Endothelial cell of umbilical vein (primary cell): Measurements from ENCODE around the gene C11orf65. TPM values are rescaled to one million over a fixed set of nuclear protein-coding genes. Genes with fewer than 3 reads are reported as not detected.

Experiments used
- BruUV-seq: library from RNA; stranded (reverse); fragments of 400-500 nt; replicated peaks from 2 replicates; lab custom pipeline; 2021; lab: Mats Ljungman, UMichigan
- CTCF ChIA-PET: fragments of 300-600, 350-600 bp; sonication (Branson Sonifier 250); formaldehyde crosslinking; loops from one replicate; lab custom pipeline; 2021; ENCODE audit warnings: antibody characterized with exemption, inconsistent platforms; lab: Charles Lee
- POLR2A ChIA-PET: fragments of 300-600, 350-600 bp; sonication (Branson Sonifier 250); formaldehyde crosslinking; loops from one replicate; lab custom pipeline; 2021; ENCODE audit warnings: antibody characterized with exemption, inconsistent platforms; lab: Charles Lee
- DNase-seq: peaks from one replicate; pipeline ENCODE4 v3.0.0-alpha.2; 2011; ENCODE audit warnings: low read depth, low spot score
- FAIRE-seq: peaks from 2 replicates; lab custom pipeline; 2011; peaks lifted over from hg19 to GRCh38; lab: Jason Lieb, UNC
- H2AFZ ChIP-seq: 2 replicates; pipeline ENCODE4 v1.6.0; 2012; ENCODE audit warnings: low read depth, low read length, control low read depth, inconsistent platforms
- H3K27ac ChIP-seq: 2 replicates; pipeline ENCODE4 v1.5.1; 2011; ENCODE audit warnings: low read depth, mild to moderate bottlenecking, control low read depth, low read length, moderate library complexity; ENCODE audit not compliant: insufficient read depth
- H3K27me3 ChIP-seq, 2 experiments: 2 replicates each; pipeline versions ENCODE4 v1.6.0 to v1.6.1; 2011; ENCODE audit warnings: low read length in 2 of 2, mixed read lengths in 1 of 2; ENCODE audit not compliant: control insufficient read depth in 2 of 2, insufficient read depth in 2 of 2
- H3K36me3 ChIP-seq, 2 experiments: 2 replicates in 1 of 2; 3 replicates in 1 of 2; pipeline ENCODE4 v1.5.1; 2011; ENCODE audit warnings: low read length in 2 of 2, mild to moderate bottlenecking in 1 of 2, moderate library complexity in 1 of 2; ENCODE audit not compliant: control insufficient read depth in 2 of 2, insufficient read depth in 2 of 2; ENCODE audit errors: extremely low read depth in 1 of 2
- H3K4me1 ChIP-seq: 3 replicates; pipeline ENCODE4 v1.5.1; 2011; ENCODE audit warnings: mild to moderate bottlenecking, low read length; ENCODE audit not compliant: control insufficient read depth, insufficient read depth; ENCODE audit errors: extremely low read depth
- H3K4me2 ChIP-seq: 2 replicates; pipeline ENCODE4 v1.6.1; 2011; ENCODE audit warnings: low read length, control low read depth, mixed read lengths; ENCODE audit not compliant: insufficient read depth
- H3K4me3 ChIP-seq, 3 experiments: fragments of 200-600 bp in 1 of 3; sonication (generic), shearing (Covaris generic) in 1 of 3; replicated peaks in 1 of 3; 2 replicates each; pipeline ENCODE4 v1.5.1; 2011 to 2016; ENCODE audit warnings: control low read depth in 3 of 3, low read length in 3 of 3, mild to moderate bottlenecking in 2 of 3, inconsistent platforms in 1 of 3, low read depth in 1 of 3, moderate library complexity in 1 of 3; ENCODE audit not compliant: insufficient read depth in 1 of 3
- H3K79me2 ChIP-seq: 2 replicates; pipeline ENCODE4 v1.6.0; 2012; ENCODE audit warnings: low read length, inconsistent platforms; ENCODE audit not compliant: control insufficient read depth, insufficient read depth
- H3K9ac ChIP-seq: replicated peaks from 2 replicates; pipeline ENCODE3; 2011; ENCODE audit warnings: low read length, control low read depth; ENCODE audit not compliant: insufficient read depth; ENCODE audit errors: extremely low read depth
- H3K9me1 ChIP-seq: replicated peaks from 3 replicates; pipeline ENCODE4 v1.6.0; 2011; ENCODE audit warnings: mild to moderate bottlenecking, low read length; ENCODE audit not compliant: control insufficient read depth, insufficient read depth; ENCODE audit errors: extremely low read depth
- H3K9me3 ChIP-seq: replicated peaks from 2 replicates; pipeline ENCODE4 v1.5.1; 2012; ENCODE audit warnings: low read length, inconsistent platforms; ENCODE audit not compliant: control insufficient read depth, insufficient read depth
- H4K20me1 ChIP-seq: replicated peaks from 2 replicates; pipeline ENCODE3; 2011; ENCODE audit warnings: mild to moderate bottlenecking, low read length; ENCODE audit not compliant: control insufficient read depth, insufficient read depth; ENCODE audit errors: extremely low read depth
- EZH2 ChIP-seq: IDR thresholded peaks from 2 replicates; pipeline ENCODE4 v1.6.1; 2012; ENCODE audit warnings: borderline replicate concordance, low read depth, mild to moderate bottlenecking, moderate library complexity, low read length, inconsistent platforms; ENCODE audit not compliant: severe bottlenecking
- FOS ChIP-seq: IDR thresholded peaks from 2 replicates; pipeline ENCODE4 v1.6.1; 2011; ENCODE audit warnings: mild to moderate bottlenecking, low read length, moderate library complexity, borderline replicate concordance; ENCODE audit not compliant: insufficient read depth
- GATA2 ChIP-seq: IDR thresholded peaks from 2 replicates; pipeline ENCODE4 v1.7.0; 2011; ENCODE audit warnings: low read depth, mild to moderate bottlenecking, moderate library complexity, mixed read lengths, low read length; ENCODE audit not compliant: insufficient read length, insufficient read depth
- JUN ChIP-seq: IDR thresholded peaks from 2 replicates; pipeline ENCODE4 v1.6.1; 2011; ENCODE audit warnings: borderline replicate concordance, low read depth; ENCODE audit not compliant: insufficient read length, insufficient read depth
- MYC ChIP-seq: IDR thresholded peaks from one replicate; pipeline ENCODE4 v1.6.1; 2011; ENCODE audit warnings: mild to moderate bottlenecking, low read depth, low read length
- POLR2A ChIP-seq: IDR thresholded peaks from 2 replicates; pipeline ENCODE4 v1.6.1; 2012; ENCODE audit warnings: low read depth, mild to moderate bottlenecking, control low read depth, low read length
- POLR2AphosphoS5 ChIP-seq: IDR thresholded peaks from 2 replicates; pipeline ENCODE4 v1.6.1; 2012; ENCODE audit warnings: low read depth, mild to moderate bottlenecking, control low read depth, low read length, moderate library complexity; ENCODE audit not compliant: insufficient read depth
- dilution Hi-C: fragments of 300-500 bp; cut with MboI; formaldehyde crosslinking; loops from one replicate; pipeline ENCODE4 v1.15.0; 2019; ENCODE audit warnings: low sequenced_read_pairs; ENCODE audit not compliant: extremely low pct_ligation_motif_present
- intact Hi-C: fragments of 100-400 bp; cut with micrococcal nuclease; formaldehyde crosslinking; loops from one replicate; pipeline ENCODE4 v1.10.0; 2022
- polyA plus RNA-seq, 4 experiments: library from polyadenylated mRNA; depleted of rRNA in 3 of 4; stranded (reverse) in 3 of 4; unstranded in 1 of 4; fragments of >200 nt; gene quantifications; 2 replicates each; pipeline versions ENCODE4 v1.2.1 to v1.2.3, GENCODE V29; 2011 to 2012; ENCODE audit warnings: missing spikeins in 1 of 4
- total RNA-seq: library from RNA; stranded (reverse); gene quantifications from 2 replicates; pipeline ENCODE4 v1.2.3, GENCODE V29; 2021
- TF ChIP-seq, protein P1 (sequence below): IDR thresholded peaks from 2 replicates; pipeline ENCODE4 v1.6.1; 2011; ENCODE audit not compliant: insufficient read depth, insufficient read length
- TF ChIP-seq, protein P2 (sequence below), 2 donors: IDR thresholded peaks; 1 replicate in 1 of 2; 2 replicates in 1 of 2; pipeline ENCODE4 v1.5.1; 2011; ENCODE audit warnings: low read length in 2 of 2, mild to moderate bottlenecking in 2 of 2, moderate library complexity in 2 of 2, control low read depth in 1 of 2, inconsistent platforms in 1 of 2, low read depth in 1 of 2; ENCODE audit not compliant: insufficient read depth in 1 of 2; ENCODE audit errors: extremely low read depth in 1 of 2

The C11orf65 gene
- total and polyA plus RNA-seq, 2 donors (not counting 3 experiments of a cell fraction or from before 2014, with no cell fraction given), result not detected

DNA sequence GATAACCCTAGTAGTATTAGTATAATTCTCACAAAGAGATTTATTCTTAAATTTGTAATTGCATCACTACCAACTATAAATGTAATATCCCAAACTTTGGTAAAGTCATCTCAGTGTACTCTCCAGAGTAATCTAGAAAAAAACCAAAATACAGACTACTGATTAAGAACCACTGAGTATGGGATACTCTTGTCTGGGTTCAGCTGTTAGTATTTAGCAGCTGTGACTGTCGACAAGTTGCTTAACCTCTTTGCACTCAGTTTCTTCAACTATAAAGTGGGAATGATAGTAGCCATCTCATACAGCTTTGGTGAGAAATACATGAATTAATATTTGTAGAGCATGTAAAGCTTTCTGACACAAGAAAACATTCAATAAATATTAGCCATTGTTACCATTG lies 35.3 kb downstream of the C11orf65 start:
- POLR2A ChIA-PET, result no interaction called here
- Histone ChIP-seq H4K20me1 (no peaks in the 10 kb centered on the region), H3K9me3 (no peaks in the 10 kb centered on the region), H3K36me3 (no peaks in the 10 kb centered on the region), H3K4me2 (no peak overlapping the region), H3K4me3 (no peak overlapping the region), H2AFZ (no peak overlapping the region), H3K27ac (no peak overlapping the region), H3K9ac (no peak overlapping the region), H3K4me1 (no peaks in the 10 kb centered on the region), H3K79me2 (no peaks in the 10 kb centered on the region), H3K9me1 (no peaks in the 10 kb centered on the region), H3K27me3 (no peaks in the 10 kb centered on the region)
- FAIRE-seq, result peak; percentile 28
- no peak for DNase-seq
- no TSS peak for BruUV-seq
- TF ChIP-seq FOS, result no peak
- no peak for TF ChIP-seq GATA2
- TF ChIP-seq MYC, result no peak
- TF ChIP-seq, protein P1, sequence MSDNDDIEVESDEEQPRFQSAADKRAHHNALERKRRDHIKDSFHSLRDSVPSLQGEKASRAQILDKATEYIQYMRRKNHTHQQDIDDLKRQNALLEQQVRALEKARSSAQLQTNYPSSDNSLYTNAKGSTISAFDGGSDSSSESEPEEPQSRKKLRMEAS, result no peak
- CTCF ChIA-PET, result no interaction called here
- intact Hi-C loops (no loop called here), dilution Hi-C loops (no loop called here)

DNA sequence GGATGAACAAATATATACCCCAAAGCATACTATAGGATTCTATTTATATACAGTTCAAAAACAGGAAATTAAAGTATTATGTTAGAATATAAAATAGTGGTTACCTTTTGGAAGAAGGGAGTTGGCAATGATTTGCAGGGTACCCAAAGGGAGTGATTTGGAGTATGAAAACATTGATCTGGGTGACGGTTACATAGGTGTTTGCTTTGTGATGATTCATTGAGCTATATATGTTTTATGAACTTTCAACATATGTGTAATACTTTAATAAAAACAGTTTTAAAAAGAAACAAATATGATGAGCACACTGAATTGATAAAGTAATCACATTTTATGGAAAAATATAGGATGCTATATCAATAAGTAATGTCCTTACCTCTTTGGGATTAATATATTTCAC lies 36.0 kb downstream of the C11orf65 start:
- CTCF ChIA-PET, result no interaction called here
- no peaks in the 10 kb centered on the region for H3K9me3 ChIP-seq
- BruUV-seq, result no TSS peak

More for the DNA sequence above, 36.0 kb downstream of the C11orf65 start:
- no peaks in the 10 kb centered on the region for H3K4me1 ChIP-seq
- TF ChIP-seq FOS, result no peak
- TF ChIP-seq POLR2A, result no peak
- no peak for TF ChIP-seq JUN
- no peak for TF ChIP-seq GATA2
- TF ChIP-seq MYC, result no peak
- TF ChIP-seq POLR2AphosphoS5, result no peak
- TF ChIP-seq, protein P2, sequence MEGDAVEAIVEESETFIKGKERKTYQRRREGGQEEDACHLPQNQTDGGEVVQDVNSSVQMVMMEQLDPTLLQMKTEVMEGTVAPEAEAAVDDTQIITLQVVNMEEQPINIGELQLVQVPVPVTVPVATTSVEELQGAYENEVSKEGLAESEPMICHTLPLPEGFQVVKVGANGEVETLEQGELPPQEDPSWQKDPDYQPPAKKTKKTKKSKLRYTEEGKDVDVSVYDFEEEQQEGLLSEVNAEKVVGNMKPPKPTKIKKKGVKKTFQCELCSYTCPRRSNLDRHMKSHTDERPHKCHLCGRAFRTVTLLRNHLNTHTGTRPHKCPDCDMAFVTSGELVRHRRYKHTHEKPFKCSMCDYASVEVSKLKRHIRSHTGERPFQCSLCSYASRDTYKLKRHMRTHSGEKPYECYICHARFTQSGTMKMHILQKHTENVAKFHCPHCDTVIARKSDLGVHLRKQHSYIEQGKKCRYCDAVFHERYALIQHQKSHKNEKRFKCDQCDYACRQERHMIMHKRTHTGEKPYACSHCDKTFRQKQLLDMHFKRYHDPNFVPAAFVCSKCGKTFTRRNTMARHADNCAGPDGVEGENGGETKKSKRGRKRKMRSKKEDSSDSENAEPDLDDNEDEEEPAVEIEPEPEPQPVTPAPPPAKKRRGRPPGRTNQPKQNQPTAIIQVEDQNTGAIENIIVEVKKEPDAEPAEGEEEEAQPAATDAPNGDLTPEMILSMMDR (IDR thresholded peaks at IDR 0.05; ENCODE audit: extremely low read depth in 1 of 2, insufficient read depth in 1 of 2, low read depth in 1 of 2, low read length in 2 of 2), result no peak
- no peak for TF ChIP-seq EZH2
- TF ChIP-seq, protein P1, result no peak
- H3K9me1 ChIP-seq, result no peaks in the 10 kb centered on the region
- H3K27me3 ChIP-seq, result no peaks in the 10 kb centered on the region
- H3K27ac ChIP-seq, result no peak overlapping the region
- H3K9ac ChIP-seq, result no peak overlapping the region
- H4K20me1 ChIP-seq, result no peaks in the 10 kb centered on the region
- H3K4me2 ChIP-seq, result no peak overlapping the region
- DNase-seq, result no peak
- POLR2A ChIA-PET, result no interaction called here
- no peaks in the 10 kb centered on the region for H3K79me2 ChIP-seq
- intact Hi-C loops (no loop called here), dilution Hi-C loops (no loop called here)
- no peak overlapping the region for H3K4me3 ChIP-seq
- H2AFZ ChIP-seq, result no peak overlapping the region
- H3K36me3 ChIP-seq, result no peaks in the 10 kb centered on the region
- no peak for FAIRE-seq
